ENCODE results near the gene ACTRT2. TPM values are rescaled to one million over a fixed set of nuclear protein-coding genes. Genes with fewer than 3 reads are reported as not detected.

ACTRT2 gene
- total and polyA plus RNA-seq, 2 of the 8 experiments (the other 6 are each of a cell fraction or from before 2014, with no cell fraction given), result not detected

- TF ChIP-seq, protein P1, sequence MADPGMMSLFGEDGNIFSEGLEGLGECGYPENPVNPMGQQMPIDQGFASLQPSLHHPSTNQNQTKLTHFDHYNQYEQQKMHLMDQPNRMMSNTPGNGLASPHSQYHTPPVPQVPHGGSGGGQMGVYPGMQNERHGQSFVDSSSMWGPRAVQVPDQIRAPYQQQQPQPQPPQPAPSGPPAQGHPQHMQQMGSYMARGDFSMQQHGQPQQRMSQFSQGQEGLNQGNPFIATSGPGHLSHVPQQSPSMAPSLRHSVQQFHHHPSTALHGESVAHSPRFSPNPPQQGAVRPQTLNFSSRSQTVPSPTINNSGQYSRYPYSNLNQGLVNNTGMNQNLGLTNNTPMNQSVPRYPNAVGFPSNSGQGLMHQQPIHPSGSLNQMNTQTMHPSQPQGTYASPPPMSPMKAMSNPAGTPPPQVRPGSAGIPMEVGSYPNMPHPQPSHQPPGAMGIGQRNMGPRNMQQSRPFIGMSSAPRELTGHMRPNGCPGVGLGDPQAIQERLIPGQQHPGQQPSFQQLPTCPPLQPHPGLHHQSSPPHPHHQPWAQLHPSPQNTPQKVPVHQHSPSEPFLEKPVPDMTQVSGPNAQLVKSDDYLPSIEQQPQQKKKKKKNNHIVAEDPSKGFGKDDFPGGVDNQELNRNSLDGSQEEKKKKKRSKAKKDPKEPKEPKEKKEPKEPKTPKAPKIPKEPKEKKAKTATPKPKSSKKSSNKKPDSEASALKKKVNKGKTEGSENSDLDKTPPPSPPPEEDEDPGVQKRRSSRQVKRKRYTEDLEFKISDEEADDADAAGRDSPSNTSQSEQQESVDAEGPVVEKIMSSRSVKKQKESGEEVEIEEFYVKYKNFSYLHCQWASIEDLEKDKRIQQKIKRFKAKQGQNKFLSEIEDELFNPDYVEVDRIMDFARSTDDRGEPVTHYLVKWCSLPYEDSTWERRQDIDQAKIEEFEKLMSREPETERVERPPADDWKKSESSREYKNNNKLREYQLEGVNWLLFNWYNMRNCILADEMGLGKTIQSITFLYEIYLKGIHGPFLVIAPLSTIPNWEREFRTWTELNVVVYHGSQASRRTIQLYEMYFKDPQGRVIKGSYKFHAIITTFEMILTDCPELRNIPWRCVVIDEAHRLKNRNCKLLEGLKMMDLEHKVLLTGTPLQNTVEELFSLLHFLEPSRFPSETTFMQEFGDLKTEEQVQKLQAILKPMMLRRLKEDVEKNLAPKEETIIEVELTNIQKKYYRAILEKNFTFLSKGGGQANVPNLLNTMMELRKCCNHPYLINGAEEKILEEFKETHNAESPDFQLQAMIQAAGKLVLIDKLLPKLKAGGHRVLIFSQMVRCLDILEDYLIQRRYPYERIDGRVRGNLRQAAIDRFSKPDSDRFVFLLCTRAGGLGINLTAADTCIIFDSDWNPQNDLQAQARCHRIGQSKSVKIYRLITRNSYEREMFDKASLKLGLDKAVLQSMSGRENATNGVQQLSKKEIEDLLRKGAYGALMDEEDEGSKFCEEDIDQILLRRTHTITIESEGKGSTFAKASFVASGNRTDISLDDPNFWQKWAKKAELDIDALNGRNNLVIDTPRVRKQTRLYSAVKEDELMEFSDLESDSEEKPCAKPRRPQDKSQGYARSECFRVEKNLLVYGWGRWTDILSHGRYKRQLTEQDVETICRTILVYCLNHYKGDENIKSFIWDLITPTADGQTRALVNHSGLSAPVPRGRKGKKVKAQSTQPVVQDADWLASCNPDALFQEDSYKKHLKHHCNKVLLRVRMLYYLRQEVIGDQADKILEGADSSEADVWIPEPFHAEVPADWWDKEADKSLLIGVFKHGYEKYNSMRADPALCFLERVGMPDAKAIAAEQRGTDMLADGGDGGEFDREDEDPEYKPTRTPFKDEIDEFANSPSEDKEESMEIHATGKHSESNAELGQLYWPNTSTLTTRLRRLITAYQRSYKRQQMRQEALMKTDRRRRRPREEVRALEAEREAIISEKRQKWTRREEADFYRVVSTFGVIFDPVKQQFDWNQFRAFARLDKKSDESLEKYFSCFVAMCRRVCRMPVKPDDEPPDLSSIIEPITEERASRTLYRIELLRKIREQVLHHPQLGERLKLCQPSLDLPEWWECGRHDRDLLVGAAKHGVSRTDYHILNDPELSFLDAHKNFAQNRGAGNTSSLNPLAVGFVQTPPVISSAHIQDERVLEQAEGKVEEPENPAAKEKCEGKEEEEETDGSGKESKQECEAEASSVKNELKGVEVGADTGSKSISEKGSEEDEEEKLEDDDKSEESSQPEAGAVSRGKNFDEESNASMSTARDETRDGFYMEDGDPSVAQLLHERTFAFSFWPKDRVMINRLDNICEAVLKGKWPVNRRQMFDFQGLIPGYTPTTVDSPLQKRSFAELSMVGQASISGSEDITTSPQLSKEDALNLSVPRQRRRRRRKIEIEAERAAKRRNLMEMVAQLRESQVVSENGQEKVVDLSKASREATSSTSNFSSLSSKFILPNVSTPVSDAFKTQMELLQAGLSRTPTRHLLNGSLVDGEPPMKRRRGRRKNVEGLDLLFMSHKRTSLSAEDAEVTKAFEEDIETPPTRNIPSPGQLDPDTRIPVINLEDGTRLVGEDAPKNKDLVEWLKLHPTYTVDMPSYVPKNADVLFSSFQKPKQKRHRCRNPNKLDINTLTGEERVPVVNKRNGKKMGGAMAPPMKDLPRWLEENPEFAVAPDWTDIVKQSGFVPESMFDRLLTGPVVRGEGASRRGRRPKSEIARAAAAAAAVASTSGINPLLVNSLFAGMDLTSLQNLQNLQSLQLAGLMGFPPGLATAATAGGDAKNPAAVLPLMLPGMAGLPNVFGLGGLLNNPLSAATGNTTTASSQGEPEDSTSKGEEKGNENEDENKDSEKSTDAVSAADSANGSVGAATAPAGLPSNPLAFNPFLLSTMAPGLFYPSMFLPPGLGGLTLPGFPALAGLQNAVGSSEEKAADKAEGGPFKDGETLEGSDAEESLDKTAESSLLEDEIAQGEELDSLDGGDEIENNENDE (IDR thresholded peaks at IDR 0.05; ENCODE audit: insufficient replicate concordance, low read length), result no peak
- TF ChIP-seq YY1 (IDR thresholded peaks at IDR 0.05; ENCODE audit: low read depth, low read length) (no peak), JUND (IDR thresholded peaks at IDR 0.05; ENCODE audit: low read length) (no peak), RBBP5 (IDR thresholded peaks at IDR 0.05; ENCODE audit: borderline replicate concordance, low read depth, low read length) (no peak), JUN (IDR thresholded peaks at IDR 0.05; ENCODE audit: low read depth, low read length) (no peak), RAD21 (IDR thresholded peaks at IDR 0.05 in 1 of 2, conservative IDR thresholded peaks at IDR 0.05 in 1 of 2; ENCODE audit: low read depth in 2 of 2, low read length in 2 of 2) (no peak), EGR1 (IDR thresholded peaks at IDR 0.05; ENCODE audit: borderline replicate concordance, low read depth, low read length) (no peak), CTBP2 (IDR thresholded peaks at IDR 0.05; ENCODE audit: borderline replicate concordance, insufficient read depth, insufficient read length, low read length) (no peak), TCF12 (IDR thresholded peaks at IDR 0.05; ENCODE audit: low read depth, low read length) (no peak), KDM4A (IDR thresholded peaks at IDR 0.05; ENCODE audit: low read depth, low read length, severe bottlenecking) (no peak), SAP30 (IDR thresholded peaks at IDR 0.05; ENCODE audit: insufficient read depth, insufficient replicate concordance, low read length) (no peak), ZNF274 (IDR thresholded peaks at IDR 0.05; ENCODE audit: borderline replicate concordance, extremely low read depth, low read length) (no peak)
Observed at GRCh38 chr1:3015744-3016143, 5.5 kb upstream of the ACTRT2 start (continued).

All from H1 (cell line).